GM06990 (cell line): ENCODE data around the gene FBXO33.

Experiments used
- DNase-seq: peaks from one replicate; pipeline ENCODE4 v3.0.0-alpha.2; 2011; ENCODE audit not compliant: insufficient read length; ENCODE audit errors: extremely low read depth
- H3K27me3 ChIP-seq: replicated peaks from 2 replicates; pipeline ENCODE4 v1.6.0; 2011; ENCODE audit warnings: low read length; ENCODE audit not compliant: control insufficient read depth, insufficient read depth
- H3K36me3 ChIP-seq: 2 replicates; pipeline ENCODE4 v1.5.1; 2011; ENCODE audit warnings: low read length; ENCODE audit not compliant: control insufficient read depth, insufficient read depth
- H3K4me3 ChIP-seq: replicated peaks from 2 replicates; pipeline ENCODE4 v1.5.1; 2011; ENCODE audit warnings: low read depth, mild to moderate bottlenecking, control low read depth, low read length
- TF ChIP-seq, protein P1 (sequence below): IDR thresholded peaks from 2 replicates; pipeline ENCODE4 v1.5.1; 2011; ENCODE audit warnings: low read length, control low read depth, mild to moderate bottlenecking, inconsistent platforms; ENCODE audit not compliant: insufficient read depth, poor library complexity, severe bottlenecking

Gene FBXO33

DNA sequence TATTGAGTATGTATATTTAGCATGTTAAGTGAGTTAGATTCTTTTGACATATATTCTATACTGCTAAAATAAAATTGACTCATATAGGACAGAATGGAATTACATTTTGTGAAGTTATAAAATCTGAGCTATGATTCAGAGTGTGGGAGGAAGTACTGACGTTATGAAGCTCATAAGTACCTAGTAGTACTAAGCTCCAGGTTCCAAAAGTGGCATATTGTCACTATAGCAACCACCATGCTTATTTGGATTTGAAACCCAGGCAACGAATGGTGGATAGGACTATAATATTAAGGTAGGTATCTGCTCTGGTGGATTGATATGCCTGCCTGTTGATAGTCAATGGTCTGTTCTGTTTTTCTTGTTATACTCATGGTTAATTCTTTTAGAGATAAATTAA lies 2.2 kb upstream of the FBXO33 start:
- no peak for DNase-seq
- Histone ChIP-seq H3K4me3 (no peak overlapping the region), H3K27me3 (no peaks in the 10 kb centered on the region), H3K36me3 (no peaks in the 10 kb centered on the region)
- TF ChIP-seq, protein P1, sequence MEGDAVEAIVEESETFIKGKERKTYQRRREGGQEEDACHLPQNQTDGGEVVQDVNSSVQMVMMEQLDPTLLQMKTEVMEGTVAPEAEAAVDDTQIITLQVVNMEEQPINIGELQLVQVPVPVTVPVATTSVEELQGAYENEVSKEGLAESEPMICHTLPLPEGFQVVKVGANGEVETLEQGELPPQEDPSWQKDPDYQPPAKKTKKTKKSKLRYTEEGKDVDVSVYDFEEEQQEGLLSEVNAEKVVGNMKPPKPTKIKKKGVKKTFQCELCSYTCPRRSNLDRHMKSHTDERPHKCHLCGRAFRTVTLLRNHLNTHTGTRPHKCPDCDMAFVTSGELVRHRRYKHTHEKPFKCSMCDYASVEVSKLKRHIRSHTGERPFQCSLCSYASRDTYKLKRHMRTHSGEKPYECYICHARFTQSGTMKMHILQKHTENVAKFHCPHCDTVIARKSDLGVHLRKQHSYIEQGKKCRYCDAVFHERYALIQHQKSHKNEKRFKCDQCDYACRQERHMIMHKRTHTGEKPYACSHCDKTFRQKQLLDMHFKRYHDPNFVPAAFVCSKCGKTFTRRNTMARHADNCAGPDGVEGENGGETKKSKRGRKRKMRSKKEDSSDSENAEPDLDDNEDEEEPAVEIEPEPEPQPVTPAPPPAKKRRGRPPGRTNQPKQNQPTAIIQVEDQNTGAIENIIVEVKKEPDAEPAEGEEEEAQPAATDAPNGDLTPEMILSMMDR, result no peak

DNA sequence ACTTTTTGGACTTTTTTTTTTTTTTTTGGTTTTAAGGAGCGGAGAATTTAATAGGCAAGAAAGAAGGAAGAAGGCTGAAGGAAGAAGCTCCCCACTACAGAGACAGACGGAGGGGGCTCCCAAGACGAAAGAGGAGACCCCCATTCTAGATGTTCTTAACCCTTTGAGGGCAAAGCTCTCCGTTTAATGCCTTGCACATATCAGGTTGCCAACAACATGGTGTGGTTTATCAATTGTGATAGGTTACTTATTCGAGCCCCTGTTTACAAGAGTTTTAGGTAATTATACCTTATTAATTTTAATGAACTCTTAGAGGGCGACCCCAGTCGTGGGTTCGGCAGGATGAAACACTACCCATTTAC lies 1.2 kb upstream of the FBXO33 start:
- Histone ChIP-seq H3K4me3 (peak overlapping the region; percentile 61), H3K36me3 (no peaks in the 10 kb centered on the region; the same call in 1 of the 2 replicates), H3K27me3 (no peaks in the 10 kb centered on the region)
- DNase-seq, result no peak
- TF ChIP-seq, protein P1, result no peak

DNA sequence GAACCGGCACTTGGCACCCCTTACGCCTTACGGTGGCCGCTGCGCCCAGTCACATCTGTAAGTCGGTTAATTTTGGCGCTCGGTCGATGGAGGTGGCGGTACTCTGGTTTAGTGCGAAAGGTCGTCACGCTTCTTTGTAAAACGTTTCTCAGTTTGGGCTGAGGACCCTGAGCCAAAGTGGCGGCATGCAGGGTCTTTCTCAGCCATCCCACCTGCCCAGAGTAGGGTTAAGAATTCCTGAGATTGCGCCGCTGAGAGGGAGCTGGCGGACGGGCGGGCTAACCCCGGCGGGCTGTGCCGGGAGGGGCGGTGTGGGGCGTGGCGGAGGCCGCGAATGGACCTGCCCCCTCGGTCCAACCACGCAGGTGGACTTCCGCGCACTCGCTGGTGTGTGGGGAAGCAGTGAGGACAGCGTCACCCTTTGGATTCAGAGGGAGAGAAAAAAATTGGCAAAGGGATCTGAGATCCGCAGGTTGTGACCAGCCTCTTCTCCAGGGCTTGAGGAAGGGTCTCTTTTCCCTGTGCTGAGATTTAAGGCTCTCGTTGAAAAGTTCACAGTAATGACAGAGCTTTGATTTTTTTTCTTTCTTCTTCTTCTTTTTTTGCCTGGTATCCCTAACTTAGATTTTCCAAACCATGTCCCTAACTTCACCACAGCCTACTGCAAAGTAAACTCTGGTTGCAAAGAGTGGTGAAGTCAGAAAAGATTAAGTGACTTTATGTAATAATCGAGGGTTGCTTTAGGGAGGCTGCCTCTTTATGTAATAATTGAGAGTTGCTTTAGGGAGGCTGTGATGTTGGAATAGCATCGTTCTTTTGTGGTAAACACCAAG lies 602 bp upstream of the FBXO33 start:
- peak; percentile 94 for DNase-seq
- Histone ChIP-seq H3K27me3 (no peaks in the 10 kb centered on the region), H3K36me3 (no peaks in the 10 kb centered on the region; the same call in 1 of the 2 replicates), H3K4me3 (peak overlapping the region; percentile 61)
- TF ChIP-seq, protein P1, result peak; percentile 31

DNA sequence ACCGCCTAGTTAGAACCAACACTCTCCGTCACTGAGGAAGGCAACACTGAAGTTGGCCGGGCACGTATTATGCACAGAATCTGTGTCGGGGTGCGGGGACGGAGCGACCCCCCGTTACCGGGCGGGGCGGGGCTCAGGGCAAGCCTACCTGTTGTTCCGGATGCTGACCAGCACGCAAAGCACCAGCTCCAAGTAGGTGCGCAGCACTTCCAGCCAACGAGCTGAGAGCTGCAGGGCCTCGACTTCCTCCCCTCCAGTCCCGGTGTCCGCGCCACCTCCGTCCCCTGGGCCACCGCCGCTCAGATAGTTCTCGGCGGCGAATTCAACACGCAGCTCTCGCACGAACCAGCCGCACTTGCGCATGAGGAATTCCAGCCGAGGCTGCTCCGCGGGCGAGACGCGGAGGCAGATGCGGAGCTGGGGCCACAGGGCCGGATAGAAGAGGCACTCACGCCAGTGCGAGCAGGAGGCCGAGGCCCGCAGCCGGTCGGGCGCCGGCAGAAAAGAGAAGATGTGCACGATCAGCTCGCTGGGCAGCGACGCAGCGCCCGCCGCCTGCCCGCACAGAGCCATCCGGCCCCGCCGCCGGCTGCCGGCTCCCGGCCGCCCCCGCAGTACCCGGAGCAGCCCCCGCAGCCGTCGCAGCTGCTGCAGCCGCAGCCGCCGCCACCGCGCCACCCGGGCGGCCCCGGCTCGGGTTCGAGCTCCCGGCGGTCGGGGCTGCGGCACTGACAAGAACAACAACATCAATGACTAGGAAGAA lies 636 bp downstream of the FBXO33 start:
- DNase-seq, result peak; percentile 72
- Histone ChIP-seq H3K27me3 (no peaks in the 10 kb centered on the region), H3K36me3 (no peaks in the 10 kb centered on the region; the same call in 1 of the 2 replicates), H3K4me3 (peak overlapping the region; percentile 96)
- TF ChIP-seq, protein P1, result no peak

DNA sequence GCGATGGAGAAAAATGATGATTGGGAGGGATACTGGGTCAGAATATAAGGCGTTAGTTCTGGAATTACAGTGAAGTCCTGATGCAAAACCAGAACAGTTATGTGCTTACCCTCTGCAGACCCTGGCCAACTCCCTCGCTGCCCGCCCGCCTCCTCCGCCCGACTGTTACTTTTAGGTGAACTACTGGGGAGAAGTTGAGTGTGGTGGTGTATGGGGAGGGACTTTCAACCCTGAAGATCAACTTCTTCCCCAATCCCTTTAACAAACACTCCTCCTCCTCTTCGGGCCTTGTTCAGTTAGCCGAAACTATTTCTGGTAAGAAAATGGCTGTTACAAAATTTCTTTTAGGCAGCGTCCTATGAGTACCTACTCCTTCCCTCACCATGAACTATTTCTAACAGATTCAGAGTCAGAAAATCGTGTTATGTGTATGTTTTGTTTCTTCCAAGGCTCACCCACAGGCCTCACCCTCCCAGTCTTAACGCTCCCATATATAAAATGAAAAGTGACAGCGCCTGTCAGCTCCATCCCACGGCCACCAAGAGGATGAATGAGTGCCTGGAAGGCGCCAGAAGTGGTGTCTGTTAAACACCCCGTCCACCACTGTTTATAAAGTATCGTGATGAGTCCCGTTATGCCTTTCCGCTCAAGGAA lies 1.3 kb downstream of the FBXO33 start:
- H3K27me3 ChIP-seq, result no peaks in the 10 kb centered on the region
- DNase-seq, result no peak
- TF ChIP-seq, protein P1, result no peak
- H3K4me3 ChIP-seq, result peak overlapping the region; percentile 96
- H3K36me3 ChIP-seq, result no peaks in the 10 kb centered on the region; the same call in 1 of the 2 replicates
